ENCODE results near the gene SRPK2.

- no peak for TF ChIP-seq CTCF (IDR thresholded peaks at IDR 0.05)
- no peak for TF ChIP-seq POLR2A (IDR thresholded peaks at IDR 0.05)
Measured at GRCh38 chr7:105355701-105356100, 33.0 kb downstream of the SRPK2 start.
